ENCODE data around the gene PRIM1.
A peak's percentile ranks its signal among the peaks of the same experiment; 100 is the strongest.
"Not testable (repeated sequence)": the region's sequence is repeated elsewhere in the genome, so short reads cannot be mapped to it uniquely, and the experiment has no call there.

PRIM1 gene

GRCh38 chr12:56751712-56752598, at the start of gene PRIM1:
TSS of gene PRIM1 (minus strand) at chr12:56752323. CDS start at chr12:56752298, 25 bp downstream.
- DNase-seq (ENCODE audit: low read depth in 1 of 2, low spot score in 1 of 2), result peak; percentile 59 to 75

GRCh38 chr12:56800221-56800620, 48.1 kb upstream of the PRIM1 start:
- DNase-seq (ENCODE audit: low read depth in 1 of 2, low spot score in 1 of 2), result no peak

- not testable (repeated sequence) for DNase-seq (ENCODE audit: low read depth in 1 of 2, low spot score in 1 of 2)
These were observed 47.2 kb upstream of the PRIM1 start for GRCh38 chr12:56799345-56799744.

GRCh38 chr12:56795791-56796190, 43.7 kb upstream of the PRIM1 start:
- not testable (repeated sequence) for DNase-seq (ENCODE audit: low read depth in 1 of 2, low spot score in 1 of 2)

GRCh38 chr12:56795046-56795562, 43.0 kb upstream of the PRIM1 start:
- DNase-seq (ENCODE audit: low read depth in 1 of 2, low spot score in 1 of 2), result not testable (repeated sequence)

GRCh38 chr12:56793124-56793523, 41.0 kb upstream of the PRIM1 start:
- not testable (repeated sequence) for DNase-seq (ENCODE audit: low read depth in 1 of 2, low spot score in 1 of 2)

- DNase-seq (ENCODE audit: low read depth in 1 of 2, low spot score in 1 of 2), result no peak
These were observed 40.6 kb upstream of the PRIM1 start for GRCh38 chr12:56792678-56793077.

GRCh38 chr12:56789429-56789828, 37.3 kb upstream of the PRIM1 start:
- not testable (repeated sequence) for DNase-seq (ENCODE audit: low read depth in 1 of 2, low spot score in 1 of 2)

- DNase-seq (ENCODE audit: low read depth in 1 of 2, low spot score in 1 of 2), result no peak
These were observed 35.4 kb upstream of the PRIM1 start for GRCh38 chr12:56787498-56787897.

- no peak for DNase-seq (ENCODE audit: low read depth in 1 of 2, low spot score in 1 of 2)
These were observed 33.8 kb upstream of the PRIM1 start for GRCh38 chr12:56785874-56786273.

- DNase-seq (ENCODE audit: low read depth in 1 of 2, low spot score in 1 of 2), result no peak
These were observed 33.2 kb upstream of the PRIM1 start for GRCh38 chr12:56785141-56785865.

GRCh38 chr12:56781726-56782125, 29.6 kb upstream of the PRIM1 start:
- DNase-seq (ENCODE audit: low read depth in 1 of 2, low spot score in 1 of 2), result no peak

- DNase-seq (ENCODE audit: low read depth in 1 of 2, low spot score in 1 of 2), result no peak
These were observed 26.6 kb upstream of the PRIM1 start for GRCh38 chr12:56778756-56779155.

- no peak for DNase-seq (ENCODE audit: low read depth in 1 of 2, low spot score in 1 of 2)
These were observed 24.5 kb upstream of the PRIM1 start for GRCh38 chr12:56776654-56777053.

- DNase-seq (ENCODE audit: low read depth in 1 of 2, low spot score in 1 of 2), result no peak
These were observed 23.5 kb upstream of the PRIM1 start for GRCh38 chr12:56775638-56776037.

GRCh38 chr12:56773113-56773512, 21.0 kb upstream of the PRIM1 start:
- no peak for DNase-seq (ENCODE audit: low read depth in 1 of 2, low spot score in 1 of 2)

GRCh38 chr12:56772625-56773024, 20.5 kb upstream of the PRIM1 start:
- DNase-seq (ENCODE audit: low read depth in 1 of 2, low spot score in 1 of 2), result no peak

GRCh38 chr12:56769868-56770267, 17.7 kb upstream of the PRIM1 start:
- no peak for DNase-seq (ENCODE audit: low read depth in 1 of 2, low spot score in 1 of 2)

- DNase-seq (ENCODE audit: low read depth in 1 of 2, low spot score in 1 of 2), result no peak
These were observed 16.3 kb upstream of the PRIM1 start for GRCh38 chr12:56768424-56768823.

- no peak for DNase-seq (ENCODE audit: low read depth in 1 of 2, low spot score in 1 of 2)
These were observed 14.4 kb upstream of the PRIM1 start for GRCh38 chr12:56766535-56766934.

GRCh38 chr12:56763753-56764657, 11.9 kb upstream of the PRIM1 start:
- DNase-seq (ENCODE audit: low read depth in 1 of 2, low spot score in 1 of 2), result no peak

Data from activated T-helper 1 cell treated with anti-CD3 and anti-CD28 coated beads, Interleukin-2, amount 50 U/mL, for 16 hours (primary cell).